NT2/D1 (cell line): ENCODE results near the gene PACSIN2.

Experiments
- YY1 ChIP-seq: IDR thresholded peaks from 2 replicates; pipeline ENCODE4 v1.6.1; 2011; ENCODE audit not compliant: insufficient read length, insufficient read depth
- ZNF274 ChIP-seq: IDR thresholded peaks from 2 replicates; pipeline ENCODE4 v1.6.1; 2011; ENCODE audit warnings: mild to moderate bottlenecking, low read depth, low read length

- TF ChIP-seq YY1 (no peak), ZNF274 (no peak)
These were observed 9.8 kb downstream of the PACSIN2 start for GRCh38 chr22:43005106-43005505.
